HG02852 (cell line): ENCODE results near the gene FAM81A.

Experiments used
- ATAC-seq: cut with Tn5 transposase; IDR thresholded peaks from one replicate; pipeline ENCODE4 v1.9.1; 2021; ENCODE audit warnings: mild to moderate bottlenecking, moderate library complexity; ENCODE audit not compliant: unreplicated experiment

The FAM81A gene

GRCh38 chr15:59569477-59569876 lies 131.5 kb downstream of the FAM81A start:
- no peak for ATAC-seq

- no peak for ATAC-seq
Observed at GRCh38 chr15:59570315-59570714, 132.3 kb downstream of the FAM81A start.

- no peak for ATAC-seq
Observed at GRCh38 chr15:59571606-59572005, 133.6 kb downstream of the FAM81A start.
